KMS-11 (cell line): ENCODE measurements around the gene KANSL1.

Experiments used
- H2AFZ ChIP-seq: fragments of 200-600 bp; sonication (generic); 2 replicates; pipeline ENCODE4 v1.6.1; 2016; ENCODE audit warnings: antibody characterized with exemption, mixed run types, low read depth
- H3K27ac ChIP-seq: fragments of 200-600 bp; sonication (generic); 2 replicates; pipeline ENCODE4 v1.6.1; 2016; ENCODE audit warnings: mild to moderate bottlenecking, mixed run types
- H3K27me3 ChIP-seq: fragments of 200-600 bp; sonication (generic); 2 replicates; pipeline ENCODE4 v1.6.1; 2017; ENCODE audit warnings: mild to moderate bottlenecking, low read depth, mixed run types, moderate library complexity; ENCODE audit not compliant: insufficient read depth
- H3K36me3 ChIP-seq: fragments of 200-600 bp; sonication (generic); 2 replicates; pipeline ENCODE4 v1.6.1; 2017; ENCODE audit warnings: mild to moderate bottlenecking, mixed run types; ENCODE audit not compliant: insufficient read depth
- H3K4me1 ChIP-seq: fragments of 200-600 bp; sonication (generic); 2 replicates; pipeline ENCODE4 v1.6.1; 2016; ENCODE audit warnings: mild to moderate bottlenecking, low read depth, mixed run types; ENCODE audit not compliant: poor library complexity, severe bottlenecking
- H3K4me2 ChIP-seq: fragments of 200-600 bp; sonication (generic); 2 replicates; pipeline ENCODE4 v1.7.0; 2016; ENCODE audit warnings: mild to moderate bottlenecking, mixed run types
- H3K4me3 ChIP-seq: fragments of 200-600 bp; sonication (generic); IDR thresholded peaks from 2 replicates; pipeline ENCODE4 v1.6.1; 2017; ENCODE audit warnings: low read depth, low read length, mixed read lengths; ENCODE audit not compliant: insufficient read depth
- H3K79me2 ChIP-seq: fragments of 200-600 bp; sonication (generic); 2 replicates; pipeline ENCODE4 v1.6.1; 2016; ENCODE audit warnings: low read depth, mixed run types; ENCODE audit not compliant: insufficient read depth
- H3K9ac ChIP-seq: fragments of 200-600 bp; sonication (generic); 2 replicates; pipeline ENCODE4 v1.6.1; 2016; ENCODE audit warnings: mild to moderate bottlenecking, mixed run types
- H4K20me1 ChIP-seq: fragments of 200-600 bp; sonication (generic); 2 replicates; pipeline ENCODE4 v1.6.1; 2016; ENCODE audit warnings: mild to moderate bottlenecking, mixed run types; ENCODE audit not compliant: insufficient read depth
- CTCF ChIP-seq: fragments of 200-600 bp; sonication (generic); conservative IDR thresholded peaks from 2 replicates; pipeline ENCODE4 v1.6.1; 2017; ENCODE audit warnings: low read depth, mild to moderate bottlenecking, antibody characterized with exemption, low read length, moderate library complexity, mixed read lengths

KANSL1 gene

GRCh38 chr17:46056800-46057304 lies 136.4 kb downstream of the KANSL1 start:
- H3K27ac ChIP-seq = no peak overlapping the region
- H3K4me3 ChIP-seq = no peak overlapping the region
- peaks cover 22% of the 10 kb centered on the region; the same call in 1 of the 2 replicates for H3K79me2 ChIP-seq
- no peaks in the 10 kb centered on the region for H3K27me3 ChIP-seq
- H3K4me1 ChIP-seq = peaks cover 59% of the 10 kb centered on the region
- H3K36me3 ChIP-seq = no peaks in the 10 kb centered on the region
- no peaks in the 10 kb centered on the region for H4K20me1 ChIP-seq
- no peak overlapping the region for H3K4me2 ChIP-seq
- no peak overlapping the region for H2AFZ ChIP-seq
- no peak for TF ChIP-seq CTCF
- no peak overlapping the region for H3K9ac ChIP-seq

GRCh38 chr17:46053911-46054534 lies 139.2 kb downstream of the KANSL1 start:
- no peak overlapping the region for H3K4me2 ChIP-seq
- H3K27me3 ChIP-seq = no peaks in the 10 kb centered on the region
- no peak overlapping the region for H3K9ac ChIP-seq
- H3K27ac ChIP-seq = no peak overlapping the region
- no peaks in the 10 kb centered on the region for H4K20me1 ChIP-seq
- peaks cover 21% of the 10 kb centered on the region; the same call in 1 of the 2 replicates for H3K79me2 ChIP-seq
- TF ChIP-seq CTCF = no peak
- H2AFZ ChIP-seq = no peak overlapping the region
- H3K36me3 ChIP-seq = peaks cover 10% of the 10 kb centered on the region; the same call in 1 of the 2 replicates
- peaks cover 65% of the 10 kb centered on the region for H3K4me1 ChIP-seq
- H3K4me3 ChIP-seq = no peak overlapping the region

GRCh38 chr17:46049656-46050055 lies 143.6 kb downstream of the KANSL1 start:
- Histone ChIP-seq H3K79me2 (peaks cover 16% of the 10 kb centered on the region; the same call in 1 of the 2 replicates), H4K20me1 (no peaks in the 10 kb centered on the region), H3K4me3 (no peak overlapping the region), H3K4me1 (peaks cover 60% of the 10 kb centered on the region), H3K27me3 (no peaks in the 10 kb centered on the region), H3K36me3 (peaks cover 10% of the 10 kb centered on the region; the same call in 1 of the 2 replicates), H3K27ac (no peak overlapping the region), H3K9ac (no peak overlapping the region), H3K4me2 (no peak overlapping the region), H2AFZ (no peak overlapping the region)
- no peak for TF ChIP-seq CTCF

- H3K36me3 ChIP-seq = peaks cover 10% of the 10 kb centered on the region; the same call in 1 of the 2 replicates
- no peak for TF ChIP-seq CTCF
- peaks cover 8% of the 10 kb centered on the region; the same call in 1 of the 2 replicates for H3K79me2 ChIP-seq
- H3K4me3 ChIP-seq = no peak overlapping the region
- H3K27me3 ChIP-seq = no peaks in the 10 kb centered on the region
- no peaks in the 10 kb centered on the region for H4K20me1 ChIP-seq
- no peak overlapping the region for H2AFZ ChIP-seq
- no peak overlapping the region for H3K4me2 ChIP-seq
- H3K4me1 ChIP-seq = peaks cover 53% of the 10 kb centered on the region
- H3K27ac ChIP-seq = no peak overlapping the region
- no peak overlapping the region for H3K9ac ChIP-seq
Measured at GRCh38 chr17:46047856-46048255, 145.4 kb downstream of the KANSL1 start.
